ENCODE measurements around the gene KLF3. TPM values are rescaled to one million over a fixed set of nuclear protein-coding genes. Genes with fewer than 3 reads are reported as not detected.
A peak's percentile ranks its signal among the peaks of the same experiment; 100 is the strongest.
"Not testable (repeated sequence)": the region's sequence is repeated elsewhere in the genome, so short reads cannot be mapped to it uniquely, and the experiment has no call there.

KLF3 gene
- total RNA-seq = 12.2 TPM

GRCh38 chr4:38663801-38664705 lies at the start of gene KLF3:
Gene KLF3 (plus strand): TSS chr4:38664199. CDS start chr4:38680626, 16,427 bp downstream.
- FAIRE-seq = no peak
- peak; percentile 89 to 96 for DNase-seq (ENCODE audit: low spot score in 2 of 2)

DNA sequence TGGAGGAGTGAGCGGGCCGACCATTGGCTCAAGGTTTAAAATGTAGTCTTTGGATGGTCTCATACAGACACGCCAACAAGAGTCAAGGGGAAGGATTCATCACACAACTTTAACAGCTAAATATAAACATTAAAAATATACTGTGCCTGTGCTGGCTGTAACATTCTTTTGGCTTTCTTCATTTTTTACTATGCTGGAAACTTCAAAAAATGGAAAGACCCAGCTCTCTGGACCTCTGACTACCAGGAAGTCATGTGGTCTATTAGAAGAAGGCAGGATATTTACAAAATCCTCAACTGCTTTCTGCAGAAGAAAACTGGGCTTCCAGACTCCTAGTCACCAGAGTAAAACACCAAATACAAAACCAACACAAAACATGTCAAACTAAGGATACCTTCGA lies 49.8 kb upstream of the KLF3 start:
- FAIRE-seq (no peak), DNase-seq (ENCODE audit: low spot score in 2 of 2) (no peak)

DNA sequence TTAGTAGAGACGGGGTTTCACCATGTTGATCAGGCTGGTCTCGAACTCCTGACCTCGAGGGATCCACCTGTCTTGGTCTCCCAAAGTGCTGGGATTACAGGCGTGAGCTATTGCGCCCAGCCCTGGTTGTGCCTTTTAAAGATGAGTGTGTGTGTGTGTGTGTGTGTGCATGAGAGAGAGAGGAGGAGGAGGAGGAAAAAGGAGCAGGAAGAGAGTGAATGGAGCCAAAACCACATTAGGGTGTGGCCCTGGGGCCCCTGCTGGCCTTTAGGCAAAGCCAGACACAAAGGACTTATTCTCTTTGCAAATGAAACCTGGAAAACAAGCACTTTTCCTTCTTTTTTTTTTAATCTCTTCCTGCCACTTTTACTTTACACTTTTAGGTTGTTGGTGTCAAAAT lies 48.2 kb upstream of the KLF3 start:
- DNase-seq (ENCODE audit: low spot score in 2 of 2) (no peak), FAIRE-seq (no peak)

GRCh38 chr4:38618505-38618904 lies 45.5 kb upstream of the KLF3 start:
- no peak for FAIRE-seq
- DNase-seq (ENCODE audit: low spot score in 2 of 2) = no peak

DNA sequence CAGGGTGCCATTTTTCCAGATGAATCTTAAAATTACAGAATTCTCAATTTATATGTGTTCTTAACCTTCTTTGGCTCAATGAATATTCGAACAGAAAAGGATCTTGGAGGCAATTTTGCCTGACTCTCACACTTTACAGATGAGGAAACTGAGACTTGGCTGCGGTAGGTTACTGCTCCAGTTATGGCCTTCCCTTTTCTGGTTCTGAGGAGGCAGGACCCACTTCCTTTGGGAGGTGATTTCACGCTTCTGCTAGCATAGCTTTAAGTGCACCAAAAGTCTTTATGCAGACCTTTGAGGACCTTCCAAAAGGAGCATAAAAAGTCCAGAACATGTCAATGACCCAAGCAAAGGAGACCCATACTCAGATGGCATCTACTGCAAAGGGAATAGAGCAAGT lies 44.7 kb upstream of the KLF3 start:
- FAIRE-seq (no peak), DNase-seq (ENCODE audit: low spot score in 2 of 2) (no peak)

DNA sequence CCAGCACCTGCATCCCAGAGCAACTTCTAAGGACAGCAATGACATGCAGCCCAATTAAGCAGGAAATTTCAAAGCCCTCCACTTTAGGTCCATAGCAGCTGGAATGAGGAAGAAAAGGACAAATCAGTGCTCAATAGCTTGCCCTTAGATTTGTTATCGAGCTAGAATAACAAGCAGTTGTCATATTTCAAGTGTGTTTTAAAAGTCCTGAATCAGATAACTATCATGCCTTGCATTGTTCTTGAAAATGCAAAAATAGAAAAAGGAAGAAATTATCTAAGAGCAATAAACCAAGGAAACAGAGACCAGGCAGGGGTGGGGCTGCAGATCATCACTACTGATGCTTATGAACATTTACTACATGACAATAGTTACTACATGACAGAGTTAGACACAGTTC lies 43.9 kb upstream of the KLF3 start:
- no peak for FAIRE-seq
- DNase-seq (ENCODE audit: low spot score in 2 of 2) = no peak

- DNase-seq (ENCODE audit: low spot score in 2 of 2) = no peak
- no peak for FAIRE-seq
Observed at GRCh38 chr4:38620527-38621027, 43.4 kb upstream of the KLF3 start.

GRCh38 chr4:38621028-38621684 lies 42.8 kb upstream of the KLF3 start:
- FAIRE-seq = no peak

DNA sequence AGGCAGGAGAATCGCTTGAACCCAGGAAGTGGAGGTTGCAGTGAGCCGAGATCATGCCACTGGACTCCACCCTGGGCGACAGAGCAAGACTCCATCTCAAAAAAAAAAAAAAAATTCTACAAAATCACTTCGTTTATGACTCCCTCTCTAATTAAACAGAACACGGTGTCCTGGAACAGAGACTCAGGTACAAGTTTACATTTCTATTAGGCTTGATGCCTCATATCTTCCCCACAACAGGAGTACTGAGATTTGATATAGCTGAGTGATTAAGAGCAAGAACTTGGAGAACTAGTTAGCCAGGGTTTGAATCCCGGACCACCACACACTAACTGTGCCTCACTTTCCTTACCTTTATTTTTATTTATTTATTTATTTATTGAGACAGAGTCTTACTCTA lies 42.2 kb upstream of the KLF3 start:
- no peak for FAIRE-seq

More at GRCh38 chr4:38621028-38621684, 42.8 kb upstream of the KLF3 start:
- no peak for DNase-seq (ENCODE audit: low spot score in 2 of 2)

DNA sequence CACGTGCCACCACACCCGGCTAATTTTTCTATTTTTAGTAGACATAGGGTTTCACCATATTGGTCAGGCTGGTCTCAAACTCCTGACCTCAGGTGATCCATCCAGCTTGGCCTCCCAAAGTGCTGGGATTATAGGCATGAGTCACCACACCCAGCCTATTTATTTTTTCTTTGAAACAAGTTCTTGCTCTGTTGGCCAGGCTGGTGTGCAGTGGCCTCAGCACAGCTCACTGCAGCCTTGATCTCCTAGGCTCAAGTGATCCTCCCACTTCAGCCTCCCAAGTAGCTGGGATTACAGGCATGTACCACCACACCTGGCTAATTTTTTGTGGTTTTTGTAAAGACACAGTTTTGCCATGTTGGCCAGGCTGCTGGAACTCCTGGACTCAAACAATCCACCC lies 41.7 kb upstream of the KLF3 start:
- not testable (repeated sequence) for DNase-seq (ENCODE audit: low spot score in 2 of 2); FAIRE-seq

More for the DNA sequence above, 42.2 kb upstream of the KLF3 start:
- no peak for DNase-seq (ENCODE audit: low spot score in 2 of 2)

- FAIRE-seq (no peak), DNase-seq (ENCODE audit: low spot score in 2 of 2) (peak in 1 of 2 donors; percentile 33)
Observed at GRCh38 chr4:38623260-38623659, 40.7 kb upstream of the KLF3 start.

GRCh38 chr4:38624311-38624710 lies 39.7 kb upstream of the KLF3 start:
- FAIRE-seq = no peak

GRCh38 chr4:38625508-38625907 lies 38.5 kb upstream of the KLF3 start:
- DNase-seq (ENCODE audit: low spot score in 2 of 2) (no peak), FAIRE-seq (no peak)

More at GRCh38 chr4:38624311-38624710, 39.7 kb upstream of the KLF3 start:
- DNase-seq (ENCODE audit: low spot score in 2 of 2) = no peak

DNA sequence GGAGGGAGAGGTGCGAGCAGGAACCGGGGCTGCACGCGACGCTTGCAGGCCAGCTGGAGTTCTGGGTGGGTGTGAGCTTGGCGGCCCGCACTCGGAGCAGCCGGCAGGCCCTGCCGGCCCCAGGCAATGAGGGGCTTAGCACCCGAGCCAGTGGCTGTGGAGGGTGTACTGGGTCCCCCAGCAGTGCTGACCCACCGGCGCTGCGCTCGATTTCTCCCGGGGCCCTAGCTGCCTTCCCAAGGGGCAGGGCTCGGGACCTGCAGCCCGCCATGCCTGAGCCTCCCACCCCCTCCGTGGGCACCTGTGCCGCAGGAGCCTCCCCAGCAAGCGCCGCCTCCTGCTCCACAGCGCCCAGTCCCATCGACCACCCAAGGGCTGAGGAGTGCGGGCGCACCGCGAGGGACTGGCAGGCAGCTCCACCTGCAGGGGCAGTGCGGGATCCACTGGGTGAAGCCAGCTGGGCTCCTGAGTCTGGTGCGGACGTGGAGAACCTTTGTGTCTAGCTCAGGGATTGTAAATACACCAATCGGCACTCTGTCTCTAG lies 37.0 kb upstream of the KLF3 start:
- DNase-seq (ENCODE audit: low spot score in 2 of 2); FAIRE-seq: not testable (repeated sequence)

GRCh38 chr4:38630519-38630918 lies 33.5 kb upstream of the KLF3 start:
- FAIRE-seq (no peak), DNase-seq (ENCODE audit: low spot score in 2 of 2) (no peak)

GRCh38 chr4:38634047-38634759 lies 29.8 kb upstream of the KLF3 start:
- FAIRE-seq = no peak
- DNase-seq (ENCODE audit: low spot score in 2 of 2) = no peak

DNA sequence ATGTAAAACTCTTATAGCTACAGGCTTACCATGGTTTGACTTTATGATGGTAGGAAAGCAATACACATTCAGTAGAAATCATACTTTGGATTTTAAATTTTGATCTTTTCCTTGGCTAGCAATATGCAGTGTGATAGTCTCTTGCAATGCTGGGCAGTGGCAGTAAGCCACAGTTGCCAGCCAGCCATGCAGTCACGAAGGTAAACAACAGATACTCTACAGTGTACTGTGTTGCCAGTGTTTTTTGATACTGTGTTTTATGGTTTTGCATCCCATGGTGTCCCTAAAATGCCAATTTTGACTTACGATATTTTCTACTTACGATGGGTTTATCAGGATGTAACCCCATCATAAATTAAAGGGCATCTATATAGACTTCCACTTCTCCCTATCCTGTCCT lies 24.8 kb upstream of the KLF3 start:
- FAIRE-seq (no peak), DNase-seq (ENCODE audit: low spot score in 2 of 2) (no peak)

GRCh38 chr4:38641811-38642210 lies 22.2 kb upstream of the KLF3 start:
- FAIRE-seq (no peak), DNase-seq (ENCODE audit: low spot score in 2 of 2) (no peak)

DNA sequence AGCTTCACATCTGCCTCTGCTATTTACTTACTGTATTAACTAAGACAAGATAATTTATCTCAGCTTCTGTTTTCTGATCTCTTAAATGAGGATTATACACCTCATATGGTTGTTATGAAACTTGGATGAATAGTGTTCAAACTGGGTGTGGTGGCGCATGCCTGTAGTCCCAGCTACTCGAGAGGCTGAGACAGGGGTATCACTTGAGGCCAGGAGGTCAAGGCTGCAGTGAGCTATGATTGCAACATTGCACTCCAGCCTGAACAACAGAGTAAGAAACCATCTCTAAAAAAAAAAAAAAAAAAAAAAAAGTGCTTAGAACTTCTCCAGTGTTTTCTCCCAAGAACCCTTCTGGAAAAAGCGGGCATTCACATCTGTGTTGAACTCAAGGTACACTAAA lies 19.8 kb upstream of the KLF3 start:
- DNase-seq (ENCODE audit: low spot score in 2 of 2) (no peak), FAIRE-seq (no peak)

- FAIRE-seq (no peak), DNase-seq (ENCODE audit: low spot score in 2 of 2) (no peak)
Observed at GRCh38 chr4:38647101-38647819, 16.7 kb upstream of the KLF3 start.

Data from frontal cortex (tissue), 4 donors.